ENCODE results near the gene RBM8A.

Gene RBM8A

DNA sequence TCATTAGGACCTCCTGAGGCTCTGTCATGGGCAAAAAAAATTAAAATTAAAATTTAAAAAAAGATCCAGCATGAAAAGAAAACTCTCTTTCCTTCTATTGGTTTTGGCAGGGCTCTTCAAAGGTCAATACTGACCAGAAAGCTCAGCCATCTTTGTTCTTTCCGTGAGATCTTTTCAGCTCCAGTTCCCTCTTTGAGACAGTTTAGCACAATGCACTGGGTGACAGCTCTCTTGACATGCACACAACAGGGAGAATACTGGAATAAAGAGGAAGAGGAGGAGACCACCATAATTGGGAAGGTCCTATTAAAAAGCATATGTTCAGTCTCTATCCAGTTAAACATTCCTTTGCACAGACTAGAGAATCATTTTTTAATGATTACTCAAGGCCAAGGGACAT, 24.2 kb upstream of the RBM8A start:
- no peak overlapping the region for H3K4me3 ChIP-seq (ENCODE audit: low read depth, low read length)
- no peaks in the 10 kb centered on the region for H3K4me1 ChIP-seq
- no peak overlapping the region for H3K9ac ChIP-seq
- peaks cover 4% of the 10 kb centered on the region for H3K79me2 ChIP-seq
- H3K27me3 ChIP-seq (ENCODE audit: control insufficient read depth, insufficient read depth, low read length) = no peaks in the 10 kb centered on the region
- no peaks in the 10 kb centered on the region for H3K9me3 ChIP-seq (ENCODE audit: control insufficient read depth, low read length)
- H3K36me3 ChIP-seq (ENCODE audit: control insufficient read depth, insufficient read depth, low read length) = no peaks in the 10 kb centered on the region
- H3K27ac ChIP-seq = no peak overlapping the region
- no peak overlapping the region for H3K4me2 ChIP-seq (ENCODE audit: low read length)
- TF ChIP-seq, protein P1, sequence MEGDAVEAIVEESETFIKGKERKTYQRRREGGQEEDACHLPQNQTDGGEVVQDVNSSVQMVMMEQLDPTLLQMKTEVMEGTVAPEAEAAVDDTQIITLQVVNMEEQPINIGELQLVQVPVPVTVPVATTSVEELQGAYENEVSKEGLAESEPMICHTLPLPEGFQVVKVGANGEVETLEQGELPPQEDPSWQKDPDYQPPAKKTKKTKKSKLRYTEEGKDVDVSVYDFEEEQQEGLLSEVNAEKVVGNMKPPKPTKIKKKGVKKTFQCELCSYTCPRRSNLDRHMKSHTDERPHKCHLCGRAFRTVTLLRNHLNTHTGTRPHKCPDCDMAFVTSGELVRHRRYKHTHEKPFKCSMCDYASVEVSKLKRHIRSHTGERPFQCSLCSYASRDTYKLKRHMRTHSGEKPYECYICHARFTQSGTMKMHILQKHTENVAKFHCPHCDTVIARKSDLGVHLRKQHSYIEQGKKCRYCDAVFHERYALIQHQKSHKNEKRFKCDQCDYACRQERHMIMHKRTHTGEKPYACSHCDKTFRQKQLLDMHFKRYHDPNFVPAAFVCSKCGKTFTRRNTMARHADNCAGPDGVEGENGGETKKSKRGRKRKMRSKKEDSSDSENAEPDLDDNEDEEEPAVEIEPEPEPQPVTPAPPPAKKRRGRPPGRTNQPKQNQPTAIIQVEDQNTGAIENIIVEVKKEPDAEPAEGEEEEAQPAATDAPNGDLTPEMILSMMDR (IDR thresholded peaks at IDR 0.05) = no peak
- no peak overlapping the region for H2AFZ ChIP-seq

DNA sequence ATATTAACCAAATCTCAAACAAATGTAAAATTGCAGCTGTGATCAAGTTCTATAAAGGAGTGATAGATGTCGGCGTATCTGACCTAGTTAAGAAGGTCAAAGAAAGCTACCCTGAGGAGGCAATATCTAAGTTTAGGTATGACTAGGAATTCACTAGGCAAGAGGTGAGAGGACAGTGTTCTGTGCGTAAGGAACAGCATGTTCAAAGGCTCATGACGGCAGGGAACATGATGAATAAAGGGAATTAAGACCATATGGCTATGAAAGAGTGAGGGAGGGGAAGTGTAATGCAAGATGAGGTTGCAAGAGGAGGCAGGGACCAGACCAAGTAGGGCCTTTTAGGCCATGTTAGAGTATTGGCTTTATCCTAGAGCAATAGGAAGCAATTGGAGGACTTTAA, 21.9 kb upstream of the RBM8A start:
- Histone ChIP-seq H2AFZ (no peak overlapping the region), H3K4me1 (no peaks in the 10 kb centered on the region), H3K9ac (no peak overlapping the region), H3K4me3 (ENCODE audit: low read depth, low read length) (no peak overlapping the region), H3K79me2 (peaks cover 4% of the 10 kb centered on the region), H3K36me3 (ENCODE audit: control insufficient read depth, insufficient read depth, low read length) (no peaks in the 10 kb centered on the region), H3K4me2 (ENCODE audit: low read length) (no peak overlapping the region), H3K9me3 (ENCODE audit: control insufficient read depth, low read length) (no peaks in the 10 kb centered on the region), H3K27ac (no peak overlapping the region), H3K27me3 (ENCODE audit: control insufficient read depth, insufficient read depth, low read length) (no peaks in the 10 kb centered on the region)
- TF ChIP-seq, protein P1 (IDR thresholded peaks at IDR 0.05) = no peak

DNA sequence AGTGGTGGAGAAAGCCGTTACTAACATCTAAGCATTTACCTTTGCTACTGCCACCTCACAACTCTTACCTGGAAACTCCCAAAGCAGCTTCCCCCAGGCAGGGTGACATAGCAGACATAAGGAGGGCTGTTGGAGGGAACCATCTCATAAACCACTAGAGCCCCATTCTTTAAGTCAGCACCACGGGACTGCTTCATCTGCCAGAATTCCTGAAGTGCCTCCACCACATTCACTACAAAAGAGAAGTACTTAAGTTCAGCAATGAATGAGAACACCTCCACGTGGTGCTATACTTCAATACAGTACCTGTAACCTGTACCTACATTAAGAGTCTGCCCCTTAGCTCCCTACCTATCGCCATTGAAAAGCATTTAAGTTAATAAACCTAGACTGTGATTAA, 20.3 kb upstream of the RBM8A start:
- H3K36me3 ChIP-seq (ENCODE audit: control insufficient read depth, insufficient read depth, low read length) = no peaks in the 10 kb centered on the region
- H3K9ac ChIP-seq = no peak overlapping the region
- H3K4me3 ChIP-seq (ENCODE audit: low read depth, low read length) = no peak overlapping the region
- no peak overlapping the region for H3K4me2 ChIP-seq (ENCODE audit: low read length)
- TF ChIP-seq, protein P1 (IDR thresholded peaks at IDR 0.05) = no peak
- no peak overlapping the region for H3K27ac ChIP-seq
- no peaks in the 10 kb centered on the region for H3K4me1 ChIP-seq
- H3K9me3 ChIP-seq (ENCODE audit: control insufficient read depth, low read length) = no peaks in the 10 kb centered on the region
- H3K27me3 ChIP-seq (ENCODE audit: control insufficient read depth, insufficient read depth, low read length) = no peaks in the 10 kb centered on the region
- H3K79me2 ChIP-seq = peaks cover 4% of the 10 kb centered on the region
- H2AFZ ChIP-seq = no peak overlapping the region

DNA sequence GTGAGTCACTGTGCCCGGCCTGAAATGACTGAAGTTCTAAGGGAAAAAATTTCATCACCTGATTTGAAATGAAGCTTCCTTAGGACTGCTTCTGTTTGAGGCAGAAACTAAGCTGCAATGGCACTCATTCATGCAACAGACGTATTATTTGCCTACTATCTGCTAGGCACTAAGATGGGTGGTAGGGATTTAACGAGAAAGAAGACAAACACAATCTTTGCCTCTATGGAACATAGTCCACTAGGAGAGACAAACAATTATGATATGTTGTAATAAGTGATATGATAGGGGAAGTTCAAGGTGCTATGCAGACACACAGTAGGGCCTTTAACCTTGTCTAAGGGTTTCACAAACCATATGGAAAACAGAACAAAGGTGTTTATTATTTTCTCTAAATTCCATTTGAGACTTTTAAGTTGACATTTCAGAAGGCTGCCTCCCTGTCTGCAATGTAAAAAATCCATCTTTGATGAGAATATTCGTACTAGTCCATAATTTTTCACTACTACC, 19.2 kb upstream of the RBM8A start:
- Histone ChIP-seq H3K36me3 (ENCODE audit: control insufficient read depth, insufficient read depth, low read length) (no peaks in the 10 kb centered on the region), H3K79me2 (peaks cover under 1% of the 10 kb centered on the region), H3K4me2 (ENCODE audit: low read length) (no peak overlapping the region), H3K4me1 (no peaks in the 10 kb centered on the region), H3K9ac (no peak overlapping the region), H3K9me3 (ENCODE audit: control insufficient read depth, low read length) (no peaks in the 10 kb centered on the region), H3K27ac (no peak overlapping the region), H2AFZ (no peak overlapping the region), H3K4me3 (ENCODE audit: low read depth, low read length) (no peak overlapping the region), H3K27me3 (ENCODE audit: control insufficient read depth, insufficient read depth, low read length) (no peaks in the 10 kb centered on the region)
- TF ChIP-seq, protein P1 (IDR thresholded peaks at IDR 0.05) = no peak

GRCh38 chr1:145944532-145944931, 17.2 kb upstream of the RBM8A start:
- Histone ChIP-seq H3K79me2 (no peaks in the 10 kb centered on the region), H3K36me3 (ENCODE audit: control insufficient read depth, insufficient read depth, low read length) (no peaks in the 10 kb centered on the region), H3K27ac (no peak overlapping the region), H3K27me3 (ENCODE audit: control insufficient read depth, insufficient read depth, low read length) (no peaks in the 10 kb centered on the region), H3K9me3 (ENCODE audit: control insufficient read depth, low read length) (no peaks in the 10 kb centered on the region), H3K4me1 (no peaks in the 10 kb centered on the region), H3K4me3 (ENCODE audit: low read depth, low read length) (no peak overlapping the region), H3K9ac (no peak overlapping the region), H3K4me2 (ENCODE audit: low read length) (no peak overlapping the region), H2AFZ (no peak overlapping the region)
- TF ChIP-seq, protein P1 (IDR thresholded peaks at IDR 0.05) = no peak
